NCI-H510A (cell line): ENCODE results near the gene GGA3.
"Not testable (repeated sequence)": the region's sequence is repeated elsewhere in the genome, so short reads cannot be mapped to it uniquely, and the experiment has no call there.

ENCODE experiments used
- DNase-seq: peaks from one replicate; lab custom pipeline; 2025; lab: John Stamatoyannopoulos, UW

The GGA3 gene

GRCh38 chr17:75209061-75209460, 52.3 kb downstream of the GGA3 start:
- DNase-seq = no peak

- no peak for DNase-seq
Observed at GRCh38 chr17:75208161-75208560, 53.2 kb downstream of the GGA3 start.

- no peak for DNase-seq
Observed at GRCh38 chr17:75207760-75208159, 53.6 kb downstream of the GGA3 start.

GRCh38 chr17:75207050-75207407, 54.4 kb downstream of the GGA3 start:
- not testable (repeated sequence) for DNase-seq

- no peak for DNase-seq
Observed at GRCh38 chr17:75205793-75206163, 55.6 kb downstream of the GGA3 start.

GRCh38 chr17:75205037-75205792, 56.2 kb downstream of the GGA3 start, which contains the start of gene NUP85:
NUP85 (plus strand) TSS chr17:75205679; CDS start chr17:75205762, 83 bp downstream.
- peak; percentile 95 for DNase-seq

- no peak for DNase-seq
Observed at GRCh38 chr17:75199886-75200618, 61.4 kb downstream of the GGA3 start.

- no peak for DNase-seq
Observed at GRCh38 chr17:75194879-75195278, 66.5 kb downstream of the GGA3 start.

GRCh38 chr17:75191584-75191983, 69.8 kb downstream of the GGA3 start:
- DNase-seq = no peak

- no peak for DNase-seq
Observed at GRCh38 chr17:75188614-75189013, 72.8 kb downstream of the GGA3 start.
